Fibroblast of skin of right quadriceps (primary cell): ENCODE measurements around the gene TBCK.
"Not testable (repeated sequence)": the region's sequence is repeated elsewhere in the genome, so short reads cannot be mapped to it uniquely, and the experiment has no call there.

ENCODE experiments used
- DNase-seq: peaks from one replicate; pipeline ENCODE4 v3.0.0-alpha.2; 2013

Gene TBCK

DNA sequence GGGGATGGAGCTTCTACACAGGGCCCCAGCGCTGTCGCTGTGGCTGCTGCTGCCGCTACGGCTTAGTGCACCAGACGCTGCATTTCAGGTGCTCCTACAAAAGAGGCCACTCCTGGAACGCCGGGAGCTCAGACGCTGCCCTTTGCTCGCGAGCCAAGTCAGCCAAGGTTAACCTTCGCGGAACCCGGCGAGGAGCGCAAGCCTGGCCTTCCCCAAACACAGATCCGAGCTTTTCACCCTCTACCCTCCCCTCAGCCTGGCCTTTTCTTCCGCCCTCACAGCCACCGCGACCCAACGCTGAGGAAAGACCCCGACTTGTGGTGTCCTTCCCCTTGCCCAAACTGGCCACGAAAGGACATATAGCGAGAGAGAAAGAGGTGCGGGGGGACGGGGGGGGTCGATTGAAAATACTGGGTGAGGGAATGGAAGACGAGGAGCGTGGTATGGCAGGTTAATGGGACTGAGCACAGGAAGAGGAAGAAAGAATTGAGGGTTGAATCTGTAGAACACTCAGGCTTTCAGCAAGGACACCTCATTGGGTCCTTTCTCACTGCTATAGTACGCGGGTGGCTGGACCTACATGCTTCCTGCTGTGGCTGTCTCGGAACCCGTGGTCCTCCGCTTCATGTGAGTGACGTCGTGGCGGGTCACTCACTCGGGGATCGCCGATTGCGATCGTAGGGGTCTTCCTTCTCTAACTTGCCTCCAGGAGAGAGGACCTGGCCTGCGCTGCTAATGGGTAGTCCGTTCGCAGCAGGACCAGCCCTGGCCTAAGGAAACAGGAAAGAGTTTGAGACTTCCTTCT is at the start of gene TBCK, which contains the start of gene AIMP1:
TBCK (minus strand) TSS at position 242 of the 805 bp plus-strand sequence. CDS start 7,249 bp downstream, outside the sequence.
AIMP1 (plus strand) TSS at position 583 of the 805 bp plus-strand sequence. CDS start 8,460 bp downstream, outside the sequence.
- peak; percentile 92 for DNase-seq

DNA sequence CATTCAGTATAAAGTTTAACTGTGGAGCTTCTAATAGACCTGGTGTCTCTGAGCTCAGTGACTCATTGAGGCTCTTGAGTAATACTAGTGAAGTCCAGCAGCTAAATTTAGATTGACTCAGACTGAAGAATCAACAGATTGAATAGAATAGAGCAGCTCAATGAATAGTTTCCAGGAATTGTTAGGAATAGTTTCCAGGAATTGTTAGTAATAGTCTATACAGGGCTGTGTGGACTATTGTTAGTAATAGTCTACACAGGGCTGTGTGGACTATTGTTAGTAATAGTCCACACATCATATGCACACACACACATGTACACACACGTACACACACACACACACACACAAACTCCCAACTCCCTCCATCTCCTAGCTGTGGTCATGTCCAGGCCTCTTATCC is 49.6 kb upstream of the TBCK start:
- DNase-seq, result peak; percentile 93

- no peak for DNase-seq
Measured at GRCh38 chr4:106364282-106364681, 48.3 kb upstream of the TBCK start.

DNA sequence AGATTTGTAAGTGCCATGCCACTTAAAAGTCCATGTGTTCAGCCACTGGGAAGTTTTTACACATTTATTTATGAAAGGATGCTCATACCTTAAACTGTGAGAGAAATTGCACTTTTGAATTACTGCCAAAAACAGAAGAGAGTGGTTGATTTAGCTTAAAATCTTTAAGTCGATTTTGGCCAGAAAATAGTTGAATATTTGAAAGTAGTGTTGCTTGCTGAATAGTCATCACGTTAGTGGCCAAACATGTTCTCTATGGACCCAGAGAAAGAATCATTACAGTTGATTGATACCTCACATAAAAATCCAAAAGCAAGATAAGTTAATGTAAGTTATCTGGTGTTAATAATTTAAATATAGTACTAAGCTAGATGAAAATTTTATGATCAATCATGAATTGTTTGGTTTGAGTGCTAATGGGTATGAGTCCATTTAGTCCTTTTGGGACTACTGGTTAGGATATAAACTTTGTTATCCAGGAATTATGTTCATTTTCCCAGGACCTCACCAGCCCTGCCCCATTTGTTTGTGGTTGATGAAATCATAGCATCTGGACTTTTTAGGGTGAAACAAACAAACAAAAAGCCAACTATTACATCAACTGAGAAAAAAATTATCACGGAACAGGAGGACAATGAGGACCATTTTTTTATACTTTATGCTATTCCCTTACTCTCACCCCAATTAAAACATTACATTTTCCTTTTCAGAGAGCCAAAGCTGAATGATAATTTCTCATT is 46.2 kb upstream of the TBCK start:
- no peak for DNase-seq

GRCh38 chr4:106358899-106359298 is 42.9 kb upstream of the TBCK start:
- DNase-seq, result peak; percentile 85

DNA sequence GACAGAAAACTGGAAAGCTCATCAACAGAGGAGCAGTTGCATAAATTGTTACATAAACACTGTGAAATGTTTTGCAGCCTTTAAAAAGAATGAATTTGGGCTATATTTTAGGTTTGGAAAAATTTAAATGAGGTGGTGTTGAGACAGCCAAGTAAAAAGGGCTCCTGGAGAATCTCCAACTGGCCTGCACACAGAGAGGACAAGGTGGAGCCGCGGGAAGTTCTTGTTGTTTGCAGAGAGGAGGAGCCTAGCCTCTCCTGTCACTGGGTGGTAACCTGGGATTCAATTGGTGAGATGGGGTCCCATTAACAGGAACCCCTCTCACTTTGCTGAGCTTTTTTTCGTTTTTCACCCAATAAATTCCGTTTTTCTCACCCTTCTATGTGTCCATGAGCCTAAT is 39.2 kb upstream of the TBCK start:
- no peak for DNase-seq

DNA sequence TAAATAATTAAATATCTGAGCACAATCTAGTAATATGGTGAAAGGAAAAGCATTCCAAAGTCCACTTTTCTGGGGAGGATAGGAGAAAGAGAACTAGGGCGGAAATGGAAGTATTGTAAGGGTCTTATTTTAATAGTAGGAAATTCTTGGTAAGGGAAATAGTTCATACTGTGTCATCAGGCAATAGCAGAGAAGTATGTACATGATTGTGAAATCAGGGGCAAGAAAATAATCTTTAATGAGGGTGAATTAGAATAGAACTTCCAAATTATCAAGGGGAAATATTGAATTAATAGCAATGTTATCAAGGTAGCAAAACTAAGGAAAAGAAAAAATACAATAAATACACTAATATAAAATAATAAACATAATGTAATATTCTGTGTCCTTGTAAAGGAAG is 37.8 kb upstream of the TBCK start:
- DNase-seq, result no peak

- no peak for DNase-seq
Measured at GRCh38 chr4:106351016-106351415, 35.0 kb upstream of the TBCK start.

- no peak for DNase-seq
Measured at GRCh38 chr4:106347167-106347566, 31.2 kb upstream of the TBCK start.

DNA sequence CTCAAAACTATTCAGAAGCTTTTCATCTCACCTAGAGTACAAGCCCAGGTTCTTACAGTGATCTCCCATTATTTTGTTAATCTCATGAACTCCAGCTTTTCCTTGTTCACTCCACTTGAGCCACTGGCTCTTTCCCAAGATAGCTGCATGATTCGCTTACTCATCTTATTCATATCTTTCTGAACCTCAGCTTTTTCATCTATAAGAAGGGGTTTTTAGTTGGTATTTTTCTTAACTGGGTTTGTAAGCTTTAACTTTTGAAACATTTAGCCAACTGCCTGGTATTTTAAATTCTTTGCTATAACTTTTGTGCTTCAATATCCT is 28.6 kb upstream of the TBCK start:
- DNase-seq, result peak; percentile 43

GRCh38 chr4:106343865-106344646 is 28.0 kb upstream of the TBCK start:
- DNase-seq, result no peak

- DNase-seq, result no peak
Measured at GRCh38 chr4:106340774-106341173, 24.8 kb upstream of the TBCK start.

DNA sequence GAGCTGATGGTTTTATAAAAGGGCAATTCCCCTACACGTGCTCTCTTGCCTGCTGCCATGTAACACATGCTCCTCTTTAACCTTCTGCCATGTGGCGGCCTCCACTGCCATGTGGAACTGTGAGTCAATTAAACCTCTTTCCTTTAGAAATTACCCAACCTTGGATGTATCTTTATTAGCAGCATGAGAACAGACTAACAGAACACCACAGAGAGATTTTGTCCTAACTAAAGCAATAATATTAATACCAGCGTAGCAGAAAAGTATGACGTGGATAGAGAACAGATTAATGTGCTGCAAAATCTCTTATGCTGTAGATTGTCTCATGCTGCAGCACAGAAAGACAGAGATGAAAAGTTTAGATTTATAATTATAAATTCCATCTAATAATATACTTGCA is 23.4 kb upstream of the TBCK start:
- DNase-seq, result no peak

DNA sequence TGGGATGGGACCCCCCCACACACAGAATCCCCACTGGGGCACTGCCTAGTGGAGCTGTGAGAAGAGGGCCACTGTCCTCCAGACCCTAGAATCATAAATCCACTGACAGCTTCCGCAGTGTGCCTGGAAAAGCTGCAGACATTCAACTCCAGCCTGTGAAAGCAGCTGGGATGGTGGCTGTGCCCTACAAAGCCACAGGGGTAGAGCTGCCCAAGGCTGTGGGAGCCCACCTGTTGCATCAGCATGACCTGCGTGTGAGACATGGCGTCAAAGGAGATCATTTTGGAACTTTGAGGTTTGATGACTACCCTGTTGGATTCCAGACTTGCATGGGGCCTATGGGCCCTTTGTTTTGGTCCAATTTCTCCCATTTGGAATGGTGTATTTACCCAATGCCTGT is 22.7 kb upstream of the TBCK start:
- DNase-seq, result no peak

- DNase-seq, result no peak
Measured at GRCh38 chr4:106337916-106338315, 21.9 kb upstream of the TBCK start.

- no peak for DNase-seq
Measured at GRCh38 chr4:106336618-106337017, 20.6 kb upstream of the TBCK start.

DNA sequence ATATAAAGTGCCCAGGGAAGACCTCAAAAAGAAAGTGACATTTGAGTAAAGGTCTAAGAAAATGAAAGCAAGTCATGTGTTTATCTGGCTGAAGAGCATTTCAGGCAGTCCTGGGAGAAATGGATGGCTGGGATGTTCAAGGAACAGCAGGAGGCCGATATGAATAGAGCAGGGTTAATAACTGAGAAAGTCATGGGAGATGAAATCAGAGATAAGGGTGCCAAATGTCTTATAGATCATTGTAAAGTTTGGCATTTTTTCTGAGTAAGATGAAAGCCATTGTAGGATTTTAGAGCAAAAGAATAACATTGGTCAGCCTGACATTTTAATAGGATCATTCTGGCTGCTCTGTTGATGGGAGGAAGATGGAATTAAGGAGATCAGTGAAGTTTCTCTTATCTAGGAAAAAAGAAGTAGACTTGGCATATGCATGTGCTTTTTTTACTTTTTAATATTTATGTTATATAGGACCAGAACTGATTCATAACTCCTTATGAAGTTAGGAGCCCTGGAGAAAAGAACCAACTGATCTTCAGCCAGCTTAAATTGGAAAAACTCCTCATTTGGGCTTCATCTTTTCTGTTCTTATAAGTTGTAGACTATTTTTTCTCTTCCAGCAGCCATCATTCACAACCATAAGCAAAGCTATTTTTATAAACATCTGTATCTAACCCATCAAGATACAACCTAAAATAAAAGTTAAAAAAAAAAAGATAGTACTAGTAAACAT is 18.9 kb upstream of the TBCK start:
- peak; percentile 40 for DNase-seq

DNA sequence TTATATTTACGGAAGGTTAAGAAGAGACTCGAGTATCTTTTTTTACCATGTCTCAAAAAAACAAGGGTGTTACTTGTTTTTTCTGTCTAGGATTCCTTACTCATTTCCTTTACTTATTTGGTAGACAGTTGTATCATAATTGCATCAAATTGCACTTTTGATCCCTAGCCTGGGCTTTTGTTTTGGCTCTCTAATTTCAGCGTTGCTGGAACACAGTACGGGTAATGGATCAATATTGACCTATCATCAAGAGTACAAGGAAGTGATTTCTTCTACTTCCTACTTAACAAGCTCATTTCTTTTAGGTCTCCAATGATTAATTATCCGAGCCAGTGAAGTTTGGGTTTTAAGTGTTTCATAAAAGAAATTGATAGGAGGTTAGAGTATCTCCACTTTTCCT is 17.2 kb upstream of the TBCK start:
- DNase-seq, result no peak

- peak; percentile 45 for DNase-seq
Measured at GRCh38 chr4:106329041-106329618, 13.1 kb upstream of the TBCK start.

GRCh38 chr4:106325800-106326199 is 9.8 kb upstream of the TBCK start:
- DNase-seq, result no peak

DNA sequence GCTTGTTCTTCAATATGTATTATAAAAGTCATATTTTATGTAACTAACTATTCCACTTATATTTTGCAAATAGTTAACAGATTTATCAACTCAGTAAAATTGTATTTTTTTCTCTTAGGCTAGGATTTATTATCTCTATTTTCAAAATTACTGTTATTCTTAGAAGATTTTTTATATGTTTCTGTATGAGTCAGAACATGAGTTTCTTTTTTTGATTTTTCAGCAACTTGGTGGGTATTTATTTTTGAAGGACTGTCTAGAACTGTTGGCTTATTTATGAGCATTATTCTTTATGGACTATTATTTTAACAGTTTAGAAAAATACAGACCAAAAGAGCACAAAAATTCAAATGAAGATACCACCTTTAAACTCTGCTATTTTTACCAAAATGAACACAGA is 7.1 kb upstream of the TBCK start:
- no peak for DNase-seq

GRCh38 chr4:106321814-106322213 is 5.8 kb upstream of the TBCK start:
- not testable (repeated sequence) for DNase-seq
